ENCODE results near the gene KIF20B.

KIF20B gene, protein sequence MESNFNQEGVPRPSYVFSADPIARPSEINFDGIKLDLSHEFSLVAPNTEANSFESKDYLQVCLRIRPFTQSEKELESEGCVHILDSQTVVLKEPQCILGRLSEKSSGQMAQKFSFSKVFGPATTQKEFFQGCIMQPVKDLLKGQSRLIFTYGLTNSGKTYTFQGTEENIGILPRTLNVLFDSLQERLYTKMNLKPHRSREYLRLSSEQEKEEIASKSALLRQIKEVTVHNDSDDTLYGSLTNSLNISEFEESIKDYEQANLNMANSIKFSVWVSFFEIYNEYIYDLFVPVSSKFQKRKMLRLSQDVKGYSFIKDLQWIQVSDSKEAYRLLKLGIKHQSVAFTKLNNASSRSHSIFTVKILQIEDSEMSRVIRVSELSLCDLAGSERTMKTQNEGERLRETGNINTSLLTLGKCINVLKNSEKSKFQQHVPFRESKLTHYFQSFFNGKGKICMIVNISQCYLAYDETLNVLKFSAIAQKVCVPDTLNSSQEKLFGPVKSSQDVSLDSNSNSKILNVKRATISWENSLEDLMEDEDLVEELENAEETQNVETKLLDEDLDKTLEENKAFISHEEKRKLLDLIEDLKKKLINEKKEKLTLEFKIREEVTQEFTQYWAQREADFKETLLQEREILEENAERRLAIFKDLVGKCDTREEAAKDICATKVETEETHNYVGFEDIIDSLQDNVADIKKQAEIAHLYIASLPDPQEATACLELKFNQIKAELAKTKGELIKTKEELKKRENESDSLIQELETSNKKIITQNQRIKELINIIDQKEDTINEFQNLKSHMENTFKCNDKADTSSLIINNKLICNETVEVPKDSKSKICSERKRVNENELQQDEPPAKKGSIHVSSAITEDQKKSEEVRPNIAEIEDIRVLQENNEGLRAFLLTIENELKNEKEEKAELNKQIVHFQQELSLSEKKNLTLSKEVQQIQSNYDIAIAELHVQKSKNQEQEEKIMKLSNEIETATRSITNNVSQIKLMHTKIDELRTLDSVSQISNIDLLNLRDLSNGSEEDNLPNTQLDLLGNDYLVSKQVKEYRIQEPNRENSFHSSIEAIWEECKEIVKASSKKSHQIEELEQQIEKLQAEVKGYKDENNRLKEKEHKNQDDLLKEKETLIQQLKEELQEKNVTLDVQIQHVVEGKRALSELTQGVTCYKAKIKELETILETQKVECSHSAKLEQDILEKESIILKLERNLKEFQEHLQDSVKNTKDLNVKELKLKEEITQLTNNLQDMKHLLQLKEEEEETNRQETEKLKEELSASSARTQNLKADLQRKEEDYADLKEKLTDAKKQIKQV (N-terminal part only)

DNA sequence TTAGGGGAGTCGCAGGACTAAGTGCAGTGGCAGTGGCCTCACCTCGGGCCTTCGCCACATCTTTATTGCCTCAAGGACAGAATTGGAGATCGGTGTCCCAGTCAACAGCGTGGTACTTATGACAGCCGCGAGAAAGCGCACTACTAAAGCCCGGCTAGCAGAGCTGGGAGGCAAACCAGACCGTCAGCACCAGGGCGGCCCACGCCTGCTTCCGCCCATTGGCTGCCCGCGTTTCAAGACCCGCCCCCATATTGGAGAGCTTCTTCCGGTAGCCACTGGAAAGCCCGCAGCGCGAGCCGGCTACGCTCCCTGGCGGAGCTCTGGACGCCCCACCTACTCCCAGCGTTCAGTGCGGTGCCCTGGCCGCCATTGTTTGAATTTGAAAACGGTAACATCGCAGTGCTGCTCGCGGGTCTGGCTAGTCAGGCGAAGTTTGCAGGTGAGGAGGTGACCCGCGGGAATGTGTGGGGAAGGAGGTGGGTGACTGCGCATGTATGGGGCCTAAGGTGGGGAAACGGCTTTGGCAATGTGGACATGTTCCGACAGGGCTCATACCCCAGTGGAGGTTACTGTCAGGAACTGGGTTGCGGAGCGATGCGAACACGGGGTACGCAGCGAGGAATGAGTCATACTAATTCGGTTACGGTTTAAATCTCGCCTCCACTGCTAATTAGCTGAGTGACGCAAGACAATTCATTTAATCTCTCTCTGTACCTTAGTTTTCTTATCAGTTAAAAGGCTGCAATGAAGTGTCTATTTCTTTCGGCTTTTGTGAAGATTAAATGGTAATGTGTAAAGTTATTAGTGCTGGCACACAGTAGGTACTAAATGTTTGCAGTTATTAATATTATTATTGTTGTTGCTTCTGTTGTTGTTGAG is at the start of gene KIF20B:
TSS of gene KIF20B (plus strand) at position 349 of the 879 bp plus-strand sequence. CDS start 3,705 bp downstream, outside the sequence.
- in situ Hi-C loops (cut with MboI; ENCODE audit: low sequenced_read_pairs), result no loop called here

DNA sequence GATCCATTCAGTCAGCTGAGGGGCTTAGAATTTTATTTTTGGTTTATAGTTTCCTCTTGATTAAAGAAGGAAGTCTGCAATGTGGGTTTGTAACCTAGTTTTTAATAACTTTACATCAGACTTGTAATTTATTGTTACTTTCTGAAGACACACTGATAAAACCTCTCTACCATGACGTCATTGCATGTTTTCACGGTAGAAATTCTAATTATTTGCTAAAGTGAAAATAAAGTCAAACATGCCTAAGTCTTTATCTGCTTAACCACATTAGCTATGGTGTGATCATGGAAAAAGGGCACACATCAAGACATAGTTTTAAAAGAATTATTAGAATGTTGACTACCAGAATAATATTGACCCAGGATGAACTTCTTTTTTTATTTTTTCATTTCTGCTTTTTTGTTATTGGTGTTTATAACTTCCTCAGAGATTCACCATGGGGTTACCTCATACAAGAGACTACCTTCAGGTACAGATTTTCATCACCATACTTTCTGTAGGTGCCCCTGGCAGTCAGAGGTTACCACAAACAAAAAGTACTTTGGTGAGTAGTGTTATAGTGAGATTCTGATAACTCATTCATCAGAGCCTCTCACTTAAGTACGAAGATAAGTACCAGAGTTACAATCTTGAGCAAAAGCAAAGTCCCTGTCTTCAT is 49.3 kb upstream of the KIF20B start:
- in situ Hi-C loops (cut with MboI; ENCODE audit: low sequenced_read_pairs), result no loop called here

DNA sequence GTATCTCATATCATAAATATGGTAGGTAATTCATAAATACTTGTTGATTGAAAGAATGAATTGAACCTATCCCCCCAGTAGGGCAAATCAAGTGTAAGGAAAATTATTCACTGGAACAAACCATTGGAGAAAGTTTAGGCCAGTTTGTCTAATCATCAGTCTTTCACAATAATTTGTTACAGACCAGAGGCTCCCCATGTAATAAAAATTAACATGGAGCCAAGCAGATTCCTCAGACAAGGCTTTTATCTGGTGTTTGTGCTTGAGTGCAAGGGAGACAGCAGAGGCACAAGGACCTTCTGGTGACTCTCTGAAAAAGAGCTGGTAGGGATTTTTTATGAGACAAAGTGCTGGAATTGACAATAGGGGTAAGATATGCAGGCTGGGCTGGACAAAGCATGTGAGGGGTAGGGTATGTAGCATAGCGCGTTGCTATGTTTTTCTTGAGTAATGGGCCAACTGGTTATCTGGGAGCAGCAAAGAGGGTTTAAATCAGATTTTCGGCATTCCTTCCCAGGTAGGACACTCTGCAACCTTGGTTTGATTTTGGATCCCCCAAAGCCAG is 48.5 kb upstream of the KIF20B start:
- in situ Hi-C loops (cut with MboI; ENCODE audit: low sequenced_read_pairs), result no loop called here

DNA sequence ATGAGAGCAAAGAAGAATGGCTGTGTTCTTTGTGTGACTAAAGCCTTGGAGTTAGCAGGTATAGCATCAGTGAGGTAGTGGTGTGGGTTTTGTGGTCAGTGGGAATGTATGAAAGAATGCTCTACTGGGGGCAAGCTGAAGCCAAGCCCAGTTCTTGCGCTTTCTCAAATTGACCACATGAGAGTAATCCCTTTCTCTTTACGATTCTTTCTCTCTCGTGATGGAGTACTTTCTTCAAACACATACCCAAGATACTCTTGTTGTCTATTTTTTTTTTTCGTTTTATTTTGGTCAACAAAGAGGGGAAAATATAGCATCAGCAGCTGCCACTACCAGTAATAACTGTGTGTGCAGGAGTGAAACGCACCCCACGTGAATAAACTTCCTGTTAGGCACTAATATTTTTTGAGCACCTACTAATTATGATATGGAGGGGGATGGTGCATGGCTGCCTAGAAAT is 48.0 kb upstream of the KIF20B start:
- in situ Hi-C loops (cut with MboI; ENCODE audit: low sequenced_read_pairs), result no loop called here

DNA sequence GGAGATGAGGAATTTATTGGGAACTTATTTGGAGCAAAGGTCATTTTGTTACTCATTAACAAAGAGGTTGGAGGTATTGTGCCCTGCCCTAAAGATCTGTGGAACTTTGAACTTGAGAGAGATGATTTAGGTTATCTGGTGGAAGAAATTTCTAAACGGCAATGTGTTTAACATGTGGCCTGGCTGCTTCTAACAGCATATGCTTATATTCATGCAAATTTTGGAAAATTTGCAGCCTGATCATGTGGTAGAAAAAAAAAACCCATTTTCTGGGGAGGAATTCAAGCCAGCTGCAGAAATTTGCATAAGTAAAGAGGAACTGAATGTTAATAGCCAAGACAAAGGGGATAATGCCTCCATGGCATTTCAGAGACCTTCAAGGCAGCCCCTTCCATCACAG is 45.7 kb upstream of the KIF20B start:
- in situ Hi-C loops (cut with MboI; ENCODE audit: low sequenced_read_pairs), result no loop called here

DNA sequence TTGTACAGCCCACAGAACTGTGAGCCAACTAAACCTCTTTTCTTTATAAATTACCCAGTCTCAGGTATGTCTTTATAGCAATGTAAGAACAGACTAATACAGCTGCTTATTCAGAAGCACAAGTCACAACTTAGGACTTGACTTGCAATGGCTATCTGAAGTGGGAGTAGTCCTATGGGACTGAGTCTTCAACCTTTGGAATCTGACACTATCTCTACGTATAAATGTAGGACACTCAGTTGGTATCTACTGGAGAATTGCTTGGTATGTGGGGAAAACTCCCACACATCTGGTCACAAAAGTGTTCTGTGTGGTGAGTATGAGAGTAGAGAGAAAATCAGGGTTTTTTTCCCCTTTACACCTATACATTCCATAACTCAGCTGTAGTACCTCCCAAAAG is 44.1 kb upstream of the KIF20B start:
- in situ Hi-C loops (cut with MboI; ENCODE audit: low sequenced_read_pairs), result no loop called here

DNA sequence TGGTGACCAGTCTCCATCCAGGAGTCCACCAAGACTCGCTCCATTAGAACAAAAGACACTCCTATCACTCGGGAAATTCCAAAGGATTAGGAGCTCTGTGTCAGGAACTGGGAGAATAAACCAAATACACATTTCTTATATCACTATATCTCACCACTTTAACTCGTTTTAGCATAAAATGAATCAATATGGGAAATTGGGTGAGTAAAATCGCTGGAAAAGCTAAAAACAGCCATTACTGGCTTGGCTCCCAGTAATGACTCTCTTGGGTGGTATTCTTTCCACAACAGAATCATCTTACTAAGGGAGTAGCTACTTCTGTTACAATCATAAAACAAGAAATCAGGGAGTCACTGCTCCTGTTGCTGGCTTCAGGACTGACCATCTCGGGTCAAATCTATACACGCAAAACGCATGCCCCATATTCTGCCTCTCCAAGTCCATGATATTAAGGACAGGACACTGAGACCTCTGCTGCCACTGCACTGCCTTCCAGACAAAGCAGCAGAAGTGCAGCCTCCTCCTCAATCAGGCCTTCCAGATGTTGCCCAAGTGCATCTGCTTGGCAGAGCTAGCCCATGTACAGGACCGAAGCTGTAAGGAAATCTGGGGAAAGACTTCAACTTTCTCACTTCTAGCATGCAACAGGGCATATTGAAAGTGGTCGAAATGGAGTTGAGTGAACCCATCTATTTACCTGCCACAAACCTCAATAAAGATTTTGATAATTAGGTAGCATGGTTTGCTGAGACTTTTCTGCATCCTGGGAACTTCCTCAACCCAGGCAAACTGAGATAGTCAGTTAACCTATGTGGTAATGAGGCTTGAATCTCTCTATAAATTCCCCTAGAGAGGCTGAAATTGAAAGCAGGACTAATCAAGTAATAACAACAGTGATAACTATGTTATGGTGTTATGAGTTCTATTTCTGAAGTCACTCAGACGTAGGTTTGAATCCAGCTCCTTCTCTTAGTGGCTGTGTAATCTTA is 42.0 kb upstream of the KIF20B start:
- in situ Hi-C loops (cut with MboI; ENCODE audit: low sequenced_read_pairs), result no loop called here

DNA sequence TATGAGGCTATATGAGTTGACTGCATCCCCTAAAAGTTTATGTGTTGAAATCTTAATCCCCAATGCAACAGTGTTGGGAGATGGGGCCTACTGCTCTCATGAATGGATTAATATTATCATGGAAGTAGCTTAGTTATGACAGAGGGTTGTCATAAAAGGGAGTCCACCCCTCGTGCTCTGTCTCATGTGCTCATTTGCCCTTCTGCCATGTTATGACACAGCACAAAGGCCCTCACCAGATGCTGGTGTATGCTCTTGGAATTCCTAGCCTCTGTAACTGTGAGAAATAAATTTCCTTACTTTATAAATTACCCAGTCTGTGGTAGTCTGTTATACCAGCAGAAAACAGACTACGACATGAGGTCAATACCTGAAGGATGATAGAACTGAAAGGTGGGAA is 38.8 kb upstream of the KIF20B start:
- in situ Hi-C loops (cut with MboI; ENCODE audit: low sequenced_read_pairs), result no loop called here

DNA sequence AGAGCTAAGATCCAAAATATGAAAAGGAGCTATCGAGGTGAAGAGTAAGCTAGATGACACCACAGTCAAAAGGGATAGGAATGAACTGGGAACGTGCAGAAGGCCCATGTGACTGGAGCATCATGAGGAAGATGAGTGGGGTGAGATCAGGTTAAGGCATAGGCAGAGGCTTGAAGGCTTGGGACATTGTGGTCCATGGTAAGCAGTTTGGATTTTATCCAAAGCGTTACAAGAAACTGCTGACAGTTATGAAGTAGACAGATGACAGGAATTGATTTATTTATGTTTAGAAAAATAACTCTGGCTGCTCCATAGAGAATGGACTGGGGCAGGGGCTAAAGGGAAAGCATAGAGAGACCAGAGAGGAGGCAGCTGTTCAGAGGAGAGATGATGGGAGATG is 38.2 kb upstream of the KIF20B start:
- in situ Hi-C loops (cut with MboI; ENCODE audit: low sequenced_read_pairs), result no loop called here

DNA sequence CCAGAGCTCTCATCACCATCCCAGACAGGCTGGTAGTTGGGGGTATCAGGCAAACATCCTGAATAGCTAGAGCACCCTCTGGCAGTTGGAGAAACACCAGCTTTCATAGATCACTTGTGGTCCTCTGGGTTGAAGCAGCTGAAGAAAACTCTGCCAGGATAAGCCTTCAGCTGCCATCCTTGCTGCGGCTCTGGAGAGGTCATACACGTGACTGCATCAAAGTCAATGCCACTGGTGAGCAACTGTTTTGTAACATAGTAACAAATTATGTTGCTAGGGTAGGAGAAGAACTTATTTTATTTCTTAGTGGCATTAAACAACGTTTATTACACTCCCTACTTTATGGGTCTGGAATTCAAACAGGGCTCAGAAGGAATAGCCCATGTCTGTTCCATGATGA is 37.2 kb upstream of the KIF20B start:
- in situ Hi-C loops (cut with MboI; ENCODE audit: low sequenced_read_pairs), result no loop called here

DNA sequence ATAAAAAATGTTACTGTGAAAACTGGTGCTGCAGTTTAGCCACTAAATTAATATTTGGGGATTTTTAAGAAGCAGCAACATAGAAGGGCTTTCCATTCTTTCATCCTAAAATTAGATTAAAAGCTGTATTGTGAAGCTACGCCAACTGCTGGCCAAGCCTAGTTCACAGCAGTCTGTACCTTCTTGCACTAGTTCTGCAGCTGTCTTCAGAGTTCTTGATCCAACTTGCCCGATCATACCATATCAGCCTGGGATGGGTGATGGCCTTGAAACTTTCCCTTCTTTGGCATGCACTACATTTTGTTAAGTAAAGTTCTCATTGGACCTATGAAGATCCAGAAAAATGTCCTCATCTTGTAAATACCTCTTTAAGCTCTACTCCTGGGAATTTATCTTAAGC is 36.1 kb upstream of the KIF20B start:
- in situ Hi-C loops (cut with MboI; ENCODE audit: low sequenced_read_pairs), result no loop called here

DNA sequence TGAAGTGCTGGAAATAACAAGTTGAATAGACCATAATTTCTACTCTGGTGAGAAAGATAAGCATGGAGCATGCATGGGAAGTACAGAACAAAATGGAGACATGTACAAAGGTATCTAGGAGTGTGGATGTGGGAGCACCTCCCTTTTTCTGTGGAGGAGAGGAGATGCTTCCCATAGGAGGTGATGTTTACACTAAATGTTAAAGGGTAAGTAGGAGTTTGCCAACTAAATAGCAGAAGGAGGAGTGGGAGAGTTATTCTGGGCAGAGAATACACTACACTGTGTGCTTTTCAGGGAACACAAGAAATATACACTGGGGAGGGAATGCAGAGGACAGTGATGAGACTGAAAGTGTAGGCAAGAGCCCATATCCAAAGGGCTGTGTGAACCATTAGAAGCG is 35.3 kb upstream of the KIF20B start:
- in situ Hi-C loops (cut with MboI; ENCODE audit: low sequenced_read_pairs), result no loop called here

DNA sequence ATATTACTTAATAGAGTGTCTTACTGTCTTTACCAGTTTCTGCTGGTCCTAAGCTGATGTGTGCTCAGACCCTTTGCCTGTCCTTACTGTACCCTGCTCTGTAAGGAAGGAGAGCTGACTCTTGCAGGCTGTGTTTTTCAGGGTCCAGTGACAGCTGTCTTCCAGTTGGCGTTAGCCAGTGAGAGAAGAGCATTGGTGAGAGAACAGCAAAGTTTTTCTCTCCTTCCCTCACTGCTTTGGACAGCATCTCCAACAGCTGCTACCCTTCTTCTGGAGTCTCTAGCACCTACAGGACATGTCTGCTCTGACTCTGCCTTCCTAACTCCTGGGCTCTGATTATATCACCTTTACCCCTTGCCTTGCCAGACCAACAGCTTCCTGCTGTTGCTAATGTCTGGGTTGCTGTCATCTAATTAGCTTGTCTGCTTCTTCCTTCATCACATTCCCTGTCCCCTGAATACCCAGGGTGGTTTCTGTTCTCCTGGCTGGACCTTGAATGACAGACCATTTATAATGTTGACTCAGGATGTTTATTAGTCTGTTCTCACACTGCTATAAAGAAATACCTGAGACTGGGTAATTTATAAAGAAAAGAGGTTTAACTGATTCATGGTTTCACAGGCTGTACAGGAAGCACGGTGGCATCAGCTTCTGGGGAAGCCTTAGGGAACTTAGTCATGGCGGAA is 32.9 kb upstream of the KIF20B start:
- in situ Hi-C loops (cut with MboI; ENCODE audit: low sequenced_read_pairs), result no loop called here

DNA sequence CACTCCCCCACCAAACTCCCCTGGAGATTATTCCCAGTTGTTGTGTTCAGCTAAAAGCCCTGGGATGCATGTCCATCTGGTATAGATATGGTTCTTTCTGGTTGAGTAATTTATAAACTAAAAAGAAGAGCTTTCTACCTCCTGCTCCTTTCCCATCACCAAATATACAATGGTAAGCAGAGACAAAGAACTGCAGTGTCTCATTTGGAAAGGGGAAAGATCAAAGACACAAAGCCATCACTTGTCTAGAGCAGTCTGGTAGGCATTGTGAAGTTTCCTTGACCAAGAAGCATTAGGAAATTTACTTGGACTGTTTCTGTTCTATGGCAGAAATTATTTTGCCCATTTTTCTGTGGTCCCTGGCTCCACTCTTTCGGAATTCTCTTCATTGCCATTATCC is 31.4 kb upstream of the KIF20B start:
- in situ Hi-C loops (cut with MboI; ENCODE audit: low sequenced_read_pairs), result no loop called here

DNA sequence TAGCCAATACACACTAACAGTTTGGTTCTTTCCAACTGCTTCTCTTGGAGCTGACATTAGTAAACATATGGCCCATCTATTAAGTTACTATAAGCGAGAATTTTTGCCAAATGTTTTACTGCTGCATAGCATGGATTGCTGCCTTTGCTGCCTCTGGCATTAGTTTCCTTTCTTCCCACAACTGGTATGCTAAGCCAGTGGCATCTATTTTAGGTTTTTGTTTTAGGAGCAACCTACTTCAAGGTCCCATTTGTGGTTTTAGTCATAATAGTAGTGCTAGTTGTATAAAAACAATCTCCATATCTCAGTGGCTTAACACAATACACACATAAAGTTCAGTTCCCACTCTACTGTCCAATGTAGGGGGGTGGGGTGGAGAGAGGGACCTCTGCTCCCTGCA is 30.5 kb upstream of the KIF20B start:
- in situ Hi-C loops (cut with MboI; ENCODE audit: low sequenced_read_pairs), result no loop called here

DNA sequence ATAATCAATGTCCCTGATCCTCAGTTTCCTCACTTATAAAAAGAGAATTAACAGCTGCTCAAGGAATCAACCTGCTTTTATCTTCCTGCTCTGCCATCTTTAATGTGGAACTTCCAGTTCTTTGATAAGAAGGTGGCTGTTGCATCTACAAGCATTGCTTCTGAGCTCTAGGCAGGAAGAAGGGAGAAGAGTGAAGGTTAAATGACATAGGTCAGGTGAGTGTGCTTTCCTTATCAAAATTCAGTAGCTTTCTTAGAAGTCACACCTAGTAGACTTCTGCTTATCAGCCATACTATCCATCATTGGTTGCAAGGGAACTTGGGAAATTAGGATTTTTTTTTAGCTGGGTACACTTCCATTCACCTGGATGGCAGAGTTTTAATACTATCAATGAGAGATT is 24.0 kb upstream of the KIF20B start:
- in situ Hi-C loops (cut with MboI; ENCODE audit: low sequenced_read_pairs), result no loop called here

DNA sequence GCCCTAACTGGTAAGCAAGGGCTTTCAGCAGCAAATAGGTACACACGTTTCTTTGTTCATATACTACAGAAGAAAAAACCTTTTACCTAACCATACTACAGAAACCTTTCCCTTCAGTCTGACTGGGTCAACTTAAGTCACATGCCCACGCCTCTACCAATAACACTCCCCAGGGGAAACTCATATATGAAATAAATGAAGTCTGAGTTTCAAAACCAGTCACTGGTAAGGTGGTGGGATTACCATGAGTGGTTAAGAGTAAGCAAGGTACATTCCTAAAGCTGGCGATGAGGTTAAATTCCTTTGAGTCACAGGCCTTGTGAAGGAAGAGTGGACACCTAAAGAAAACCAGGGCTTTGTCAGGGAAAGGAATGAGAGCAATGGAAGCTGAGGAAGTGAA is 21.4 kb upstream of the KIF20B start:
- in situ Hi-C loops (cut with MboI; ENCODE audit: low sequenced_read_pairs), result no loop called here

DNA sequence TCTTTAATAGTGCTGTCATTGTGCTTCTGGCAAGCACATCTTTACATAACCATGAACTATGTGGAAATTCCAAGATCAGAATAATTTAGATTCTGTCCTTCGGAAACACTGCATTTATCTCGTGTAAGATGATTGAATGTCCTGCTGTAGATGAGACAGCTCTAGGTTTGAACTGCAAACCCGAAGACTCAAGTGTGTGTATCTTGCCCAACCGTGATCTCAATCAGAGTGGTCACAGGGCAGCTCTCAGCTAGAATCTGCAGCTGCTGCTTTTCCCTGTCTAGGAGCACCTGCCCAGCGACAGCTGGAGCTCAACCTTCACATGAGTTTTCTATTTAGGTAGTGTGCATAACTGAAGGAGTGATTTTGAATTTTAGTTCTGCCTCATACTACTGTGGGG is 17.5 kb upstream of the KIF20B start:
- in situ Hi-C loops (cut with MboI; ENCODE audit: low sequenced_read_pairs), result no loop called here
